SK-N-SH (cell line): ENCODE results near the gene CATSPERB. TPM values are rescaled to one million over a fixed set of nuclear protein-coding genes. Genes with fewer than 3 reads are reported as not detected.

Experiments used
- CTCF ChIA-PET: fragments of 300-600, 350-600 bp; formaldehyde crosslinking; extraction: SDS; loops from one replicate; lab custom pipeline; 2021; lab: Yijun Ruan, JAX
- POLR2A ChIA-PET: fragments of 350-600 bp; sonication (Branson Sonifier 250); formaldehyde crosslinking; extraction: SDS; loops from one replicate; lab custom pipeline; 2020; ENCODE audit warnings: antibody characterized with exemption, inconsistent platforms; lab: Yijun Ruan, JAX
- DNase-seq: peaks from one replicate; pipeline ENCODE4 v3.0.0; 2012
- H2AFZ ChIP-seq: fragments of 200-600 bp; sonication (generic); 2 replicates; pipeline ENCODE4 v1.8.1; 2016; ENCODE audit warnings: antibody characterized with exemption, mild to moderate bottlenecking, low read depth
- H3F3A ChIP-seq: fragments of 200-600 bp; sonication (generic); replicated peaks from 2 replicates; pipeline ENCODE3; 2016; ENCODE audit warnings: antibody characterized with exemption, mild to moderate bottlenecking; ENCODE audit not compliant: insufficient read depth
- H3K27ac ChIP-seq, 2 experiments: fragments of 200-500 bp in 1 of 2; fragments of 200-600 bp in 1 of 2; sonication (Bioruptor generic) in 1 of 2; sonication (generic), shearing (Covaris generic) in 1 of 2; 2 replicates each; pipeline versions ENCODE4 v1.5.1 to v1.6.1; 2014 to 2016; ENCODE audit warnings: low read depth in 2 of 2, inconsistent platforms in 1 of 2, low read length in 1 of 2, mild to moderate bottlenecking in 1 of 2, mixed read lengths in 1 of 2
- H3K27me3 ChIP-seq: fragments of 200-600 bp; sonication (generic), shearing (Covaris generic); 2 replicates; pipeline ENCODE4 v1.6.1; 2016; ENCODE audit warnings: mixed run types; ENCODE audit not compliant: insufficient read depth
- H3K36me3 ChIP-seq, 2 experiments: fragments of 200-500 bp in 1 of 2; fragments of 200-600 bp in 1 of 2; sonication (Bioruptor generic) in 1 of 2; sonication (generic) in 1 of 2; replicated peaks in 1 of 2; 2 replicates each; pipeline versions ENCODE3 to v1.5.1; 2014 to 2016; ENCODE audit warnings: low read length in 1 of 2, mild to moderate bottlenecking in 1 of 2; ENCODE audit not compliant: insufficient read depth in 2 of 2, control insufficient read depth in 1 of 2
- H3K4me1 ChIP-seq, 2 experiments: fragments of 200-500 bp in 1 of 2; fragments of 200-600 bp in 1 of 2; sonication (Bioruptor generic) in 1 of 2; sonication (generic), shearing (Covaris generic) in 1 of 2; 2 replicates each; pipeline versions ENCODE4 v1.5.1 to v1.6.1; 2014 to 2016; ENCODE audit warnings: low read depth in 1 of 2, low read length in 1 of 2, mixed run types in 1 of 2; ENCODE audit not compliant: insufficient read depth in 2 of 2, control insufficient read depth in 1 of 2
- H3K4me2 ChIP-seq: fragments of 200-600 bp; sonication (generic), shearing (Covaris generic); 2 replicates; pipeline ENCODE4 v1.6.1; 2017; ENCODE audit warnings: mixed run types
- H3K4me3 ChIP-seq, 2 experiments: fragments of 200-500 bp in 1 of 2; fragments of 200-600 bp in 1 of 2; sonication (Bioruptor generic) in 1 of 2; sonication (generic), shearing (Covaris generic) in 1 of 2; 2 replicates each; pipeline versions ENCODE4 v1.5.1 to v1.8.1; 2014 to 2016; ENCODE audit warnings: low read depth in 2 of 2, inconsistent platforms in 1 of 2, low read length in 1 of 2, mild to moderate bottlenecking in 1 of 2, mixed read lengths in 1 of 2, moderate library complexity in 1 of 2
- H3K79me2 ChIP-seq: fragments of 200-600 bp; sonication (generic); 2 replicates; pipeline ENCODE4 v1.8.1; 2017; ENCODE audit warnings: mild to moderate bottlenecking; ENCODE audit not compliant: insufficient read depth
- H3K9ac ChIP-seq: fragments of 200-600 bp; sonication (generic); 2 replicates; pipeline ENCODE4 v1.6.1; 2017; ENCODE audit warnings: mixed run types
- H3K9me2 ChIP-seq: fragments of 200-600 bp; sonication (generic); 2 replicates; pipeline ENCODE4 v1.6.1; 2017; ENCODE audit warnings: mixed run types
- H3K9me3 ChIP-seq: fragments of 200-600 bp; sonication (generic); 2 replicates; pipeline ENCODE4 v1.6.1; 2017; ENCODE audit warnings: mixed run types, mild to moderate bottlenecking, moderate library complexity
- H4K20me1 ChIP-seq: fragments of 200-600 bp; sonication (generic); 2 replicates; pipeline ENCODE4 v1.6.1; 2017; ENCODE audit warnings: mild to moderate bottlenecking, mixed run types; ENCODE audit not compliant: insufficient read depth
- CHD2 ChIP-seq: fragments of 150-350 bp; IDR thresholded peaks from 2 replicates; pipeline ENCODE4 v1.6.1; 2018; ENCODE audit warnings: low read length; ENCODE audit not compliant: partially characterized antibody
- CTCF ChIP-seq: fragments of 200-600 bp; sonication (generic); IDR thresholded peaks from 2 replicates; pipeline ENCODE4 v1.6.1; 2017; ENCODE audit warnings: antibody characterized with exemption, mild to moderate bottlenecking, moderate library complexity
- EZH2phosphoT487 ChIP-seq: fragments of 200-600 bp; sonication (generic); IDR thresholded peaks from 2 replicates; pipeline ENCODE4 v1.6.1; 2017; ENCODE audit warnings: low read depth, mixed run types, mild to moderate bottlenecking, antibody characterized with exemption, moderate library complexity, borderline replicate concordance
- FOXJ3 ChIP-seq: sonication (generic); formaldehyde crosslinking; IDR thresholded peaks from 2 replicates; pipeline ENCODE4 v1.5.1; 2020; ENCODE audit warnings: mild to moderate bottlenecking, missing genetic modification reagents
- FOXM1 ChIP-seq: IDR thresholded peaks from 2 replicates; pipeline ENCODE4 v1.4.0; 2012; ENCODE audit warnings: low read depth, mild to moderate bottlenecking
- JUND ChIP-seq: IDR thresholded peaks from 2 replicates; pipeline ENCODE4 v1.4.0; 2012
- PBX3 ChIP-seq: IDR thresholded peaks from 2 replicates; pipeline ENCODE4; 2012
- POLR2AphosphoS5 ChIP-seq: IDR thresholded peaks from 2 replicates; pipeline ENCODE4 v1.6.1; 2012; ENCODE audit warnings: low read depth, low read length
- RAD21 ChIP-seq: IDR thresholded peaks from 2 replicates; pipeline ENCODE4 v1.6.1; 2012; ENCODE audit warnings: mild to moderate bottlenecking, low read length
- RCOR1 ChIP-seq: fragments of 150-350 bp; IDR thresholded peaks from 2 replicates; pipeline ENCODE4 v1.6.1; 2017; ENCODE audit warnings: antibody characterized with exemption, low read length
- RXRA ChIP-seq: IDR thresholded peaks from 2 replicates; pipeline ENCODE4 v1.4.0; 2012; ENCODE audit warnings: low read depth, mild to moderate bottlenecking, borderline replicate concordance
- SIN3A ChIP-seq: IDR thresholded peaks from 2 replicates; pipeline ENCODE4 v1.6.1; 2012; ENCODE audit warnings: low read depth, mild to moderate bottlenecking, low read length, moderate library complexity, borderline replicate concordance
- SMC3 ChIP-seq: IDR thresholded peaks from 2 replicates; pipeline ENCODE4 v1.6.1; 2012; ENCODE audit warnings: low read depth, low read length, improper control_type of control experiment
- TCF12 ChIP-seq: IDR thresholded peaks from 2 replicates; pipeline ENCODE4 v1.4.0; 2012
- WGBS: methylation state at CpG from one replicate; pipeline ENCODE4 v1.1.6; 2017; ENCODE audit warnings: low lambda C conversion rate; 5-methylcytosine and 5-hydroxymethylcytosine counted together
- polyA plus RNA-seq, 3 experiments: library from polyadenylated mRNA; depleted of rRNA; stranded (reverse); fragments of >200 nt; gene quantifications; 2 replicates each; pipeline ENCODE4 v1.2.3, GENCODE V29; 2012

The CATSPERB gene
- polyA plus RNA-seq, 1 of the 3 experiments (the other 2 are of a cell fraction): 0.08 TPM

GRCh38 chr14:91729756-91730155 lies 2.1 kb downstream of the CATSPERB start:
- H3K9me2 ChIP-seq: no peaks in the 10 kb centered on the region
- H2AFZ ChIP-seq: no peak overlapping the region
- H4K20me1 ChIP-seq: no peaks in the 10 kb centered on the region
- no peak overlapping the region for H3K4me3 ChIP-seq
- CTCF ChIA-PET: no interaction called here
- no peaks in the 10 kb centered on the region for H3F3A ChIP-seq
- TF ChIP-seq POLR2AphosphoS5 (no peak), SMC3 (no peak), SIN3A (no peak), CHD2 (no peak), JUND (no peak), RAD21 (no peak), EZH2phosphoT487 (no peak), CTCF (no peak)
- H3K79me2 ChIP-seq: no peaks in the 10 kb centered on the region
- DNase-seq: no peak
- no peaks in the 10 kb centered on the region for H3K36me3 ChIP-seq
- no peaks in the 10 kb centered on the region for H3K4me1 ChIP-seq
- WGBS: 2% methylated on average over 3 of the region's 3 CpGs
- POLR2A ChIA-PET: no interaction called here
- H3K27ac ChIP-seq: no peak overlapping the region
- H3K9ac ChIP-seq: no peak overlapping the region
- H3K27me3 ChIP-seq: peaks cover 10% of the 10 kb centered on the region; the same call in 1 of the 2 replicates
- H3K9me3 ChIP-seq: no peaks in the 10 kb centered on the region
- no peak overlapping the region for H3K4me2 ChIP-seq

GRCh38 chr14:91728616-91729183 lies 3.2 kb downstream of the CATSPERB start:
- H3K9me2 ChIP-seq: no peaks in the 10 kb centered on the region
- 3% methylated on average over 4 of the region's 4 CpGs for WGBS
- H3K4me3 ChIP-seq: no peak overlapping the region
- no peak overlapping the region for H2AFZ ChIP-seq
- H3K4me1 ChIP-seq: no peaks in the 10 kb centered on the region
- no peak overlapping the region for H3K27ac ChIP-seq
- no peaks in the 10 kb centered on the region for H3K36me3 ChIP-seq
- no peaks in the 10 kb centered on the region for H3K79me2 ChIP-seq
- ChIA-PET POLR2A (no interaction called here), CTCF (no interaction called here)
- TF ChIP-seq RCOR1 (no peak), RXRA (no peak), CHD2 (no peak), JUND (no peak), FOXM1 (no peak), EZH2phosphoT487 (no peak), SMC3 (no peak)
- H3K4me2 ChIP-seq: no peak overlapping the region
- no peak for DNase-seq
- peaks cover 10% of the 10 kb centered on the region; the same call in 1 of the 2 replicates for H3K27me3 ChIP-seq
- H3F3A ChIP-seq: no peaks in the 10 kb centered on the region
- no peaks in the 10 kb centered on the region for H3K9me3 ChIP-seq
- no peak overlapping the region for H3K9ac ChIP-seq
- H4K20me1 ChIP-seq: no peaks in the 10 kb centered on the region

- WGBS: 9% methylated on average over 2 of the region's 2 CpGs
- Histone ChIP-seq H3K9me2 (no peaks in the 10 kb centered on the region), H2AFZ (no peak overlapping the region), H3K9me3 (no peaks in the 10 kb centered on the region), H3K27me3 (peaks cover 10% of the 10 kb centered on the region; the same call in 1 of the 2 replicates), H3K27ac (no peak overlapping the region), H3F3A (no peaks in the 10 kb centered on the region), H3K4me1 (no peaks in the 10 kb centered on the region), H3K4me2 (no peak overlapping the region), H3K36me3 (no peaks in the 10 kb centered on the region), H3K4me3 (no peak overlapping the region), H3K9ac (no peak overlapping the region), H3K79me2 (no peaks in the 10 kb centered on the region), H4K20me1 (no peaks in the 10 kb centered on the region)
- TF ChIP-seq RCOR1 (no peak), PBX3 (no peak), TCF12 (no peak), SIN3A (no peak), FOXJ3 (CRISPR knock-in tag) (no peak)
- ChIA-PET POLR2A (no interaction called here), CTCF (no interaction called here)
- no peak for DNase-seq
These were observed 4.8 kb downstream of the CATSPERB start for GRCh38 chr14:91727121-91727520.
